ENCODE data around the gene PTPRM. TPM values are rescaled to one million over a fixed set of nuclear protein-coding genes. Genes with fewer than 3 reads are reported as not detected.

PTPRM gene
- total RNA-seq, 1 experiment from 2014 or later, result 6.2 TPM

- no peak overlapping the region for H3K4me3 Mint-ChIP-seq
- H3K36me3 Mint-ChIP-seq (ENCODE audit: insufficient read depth in 1 of 3, low read depth in 3 of 3), result no peaks in the 10 kb centered on the region
- Histone ChIP-seq H3K4me2 (ENCODE audit: insufficient read depth, insufficient read length, low read length) (no peak overlapping the region), H4K5ac (ENCODE audit: insufficient read length, low read depth, low read length) (no peak overlapping the region), H2AFZ (ENCODE audit: low read length) (no peak overlapping the region), H3T11ph (ENCODE audit: low read length) (no peak overlapping the region), H3K9ac (ENCODE audit: extremely low read depth, insufficient read length, low read length) (no peak overlapping the region), H3K79me1 (ENCODE audit: insufficient read depth, low read depth, low read length, poor library complexity, severe bottlenecking) (no peaks in the 10 kb centered on the region), H4K20me1 (ENCODE audit: control insufficient read depth, insufficient read depth, insufficient read length) (no peaks in the 10 kb centered on the region), H2BK15ac (ENCODE audit: low read depth, low read length) (no peak overlapping the region), H2BK5ac (ENCODE audit: insufficient read length, low read length) (no peak overlapping the region), H2BK12ac (ENCODE audit: insufficient read length, low read depth, low read length) (no peak overlapping the region), H3K27me3 (ENCODE audit: insufficient read depth, low read length) (no peaks in the 10 kb centered on the region), H3K27ac (ENCODE audit: insufficient read length, low read depth, low read length) (no peak overlapping the region), H2BK20ac (ENCODE audit: low read depth, low read length, poor library complexity, severe bottlenecking) (no peak overlapping the region), H3K9me3 (ENCODE audit: control insufficient read depth, low read depth, low read length) (no peaks in the 10 kb centered on the region), H3K18ac (ENCODE audit: insufficient read length, low read depth, low read length) (no peak overlapping the region), H4K8ac (replicated peaks; ENCODE audit: insufficient read length, low read depth, low read length) (no peak overlapping the region), H3K79me2 (ENCODE audit: insufficient read depth, low read length) (no peaks in the 10 kb centered on the region), H3K56ac (ENCODE audit: insufficient read length, low read depth, low read length) (no peak overlapping the region), H2BK120ac (ENCODE audit: low read depth, low read length, poor library complexity, severe bottlenecking) (no peak overlapping the region), H3K4ac (ENCODE audit: low read depth, low read length) (no peak overlapping the region), H4K91ac (ENCODE audit: insufficient read length, low read depth, low read length) (no peak overlapping the region), H3K23ac (ENCODE audit: insufficient read length, low read depth, low read length) (no peak overlapping the region), H3K23me2 (ENCODE audit: insufficient read length, low read depth, low read length, poor library complexity, severe bottlenecking) (no peaks in the 10 kb centered on the region), H2AK5ac (ENCODE audit: insufficient read length, low read length) (no peak overlapping the region), H3K4me1 (ENCODE audit: insufficient read depth, low read length) (no peaks in the 10 kb centered on the region), H3K14ac (ENCODE audit: insufficient read depth, low read length) (no peak overlapping the region)
- DNase-seq, result peak; percentile 37
- TF ChIP-seq, protein P1, sequence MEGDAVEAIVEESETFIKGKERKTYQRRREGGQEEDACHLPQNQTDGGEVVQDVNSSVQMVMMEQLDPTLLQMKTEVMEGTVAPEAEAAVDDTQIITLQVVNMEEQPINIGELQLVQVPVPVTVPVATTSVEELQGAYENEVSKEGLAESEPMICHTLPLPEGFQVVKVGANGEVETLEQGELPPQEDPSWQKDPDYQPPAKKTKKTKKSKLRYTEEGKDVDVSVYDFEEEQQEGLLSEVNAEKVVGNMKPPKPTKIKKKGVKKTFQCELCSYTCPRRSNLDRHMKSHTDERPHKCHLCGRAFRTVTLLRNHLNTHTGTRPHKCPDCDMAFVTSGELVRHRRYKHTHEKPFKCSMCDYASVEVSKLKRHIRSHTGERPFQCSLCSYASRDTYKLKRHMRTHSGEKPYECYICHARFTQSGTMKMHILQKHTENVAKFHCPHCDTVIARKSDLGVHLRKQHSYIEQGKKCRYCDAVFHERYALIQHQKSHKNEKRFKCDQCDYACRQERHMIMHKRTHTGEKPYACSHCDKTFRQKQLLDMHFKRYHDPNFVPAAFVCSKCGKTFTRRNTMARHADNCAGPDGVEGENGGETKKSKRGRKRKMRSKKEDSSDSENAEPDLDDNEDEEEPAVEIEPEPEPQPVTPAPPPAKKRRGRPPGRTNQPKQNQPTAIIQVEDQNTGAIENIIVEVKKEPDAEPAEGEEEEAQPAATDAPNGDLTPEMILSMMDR (conservative IDR thresholded peaks at IDR 0.05), result no peak; the same call in 2 of the 3 replicates
- H3K27ac Mint-ChIP-seq, result peak overlapping the region in 2 of 3 experiments; percentile 16 to 50; a peak in 2 of 7 replicates
- H3K9me3 Mint-ChIP-seq, result no peaks in the 10 kb centered on the region; a peak in 1 of 5 replicates
- WGBS (ENCODE audit: extremely low coverage, insufficient read length, low lambda C conversion rate), result no CpG with 5 or more reads among the region's 6 CpGs
- 0 out of 4 replicates have a peak, but pooled peaks cover 0 to 6% of the 10 kb centered on the region in 2 experiments for H3K4me1 Mint-ChIP-seq
- no peaks in the 10 kb centered on the region for H3K27me3 Mint-ChIP-seq (ENCODE audit: low read depth)
Observed at GRCh38 chr18:8208716-8209115, 641.6 kb downstream of the PTPRM start.
